Renal cortex interstitium (tissue), 11 donors: ENCODE measurements around the gene TCP10L. TPM values are rescaled to one million over a fixed set of nuclear protein-coding genes. Genes with fewer than 3 reads are reported as not detected.
A peak's percentile ranks its signal among the peaks of the same experiment; 100 is the strongest.

Experiments
- DNase-seq, 11 donors: peaks; one replicate each; pipeline ENCODE4 v3.0.0-alpha.2; 2013; ENCODE audit warnings: low read depth in 9 of 11, low spot score in 4 of 11; ENCODE audit errors: extremely low read depth in 1 of 11
- polyA plus RNA-seq, 3 donors: library from polyadenylated mRNA; unstranded; fragments of 120-200 nt; gene quantifications; one replicate each; pipeline ENCODE4 v1.2.1, GENCODE V29; 2013; ENCODE audit not compliant: insufficient read length in 3 of 3

Gene TCP10L
- polyA plus RNA-seq, 3 donors: 1.6 to 3.1 (median 2.2) TPM

DNA sequence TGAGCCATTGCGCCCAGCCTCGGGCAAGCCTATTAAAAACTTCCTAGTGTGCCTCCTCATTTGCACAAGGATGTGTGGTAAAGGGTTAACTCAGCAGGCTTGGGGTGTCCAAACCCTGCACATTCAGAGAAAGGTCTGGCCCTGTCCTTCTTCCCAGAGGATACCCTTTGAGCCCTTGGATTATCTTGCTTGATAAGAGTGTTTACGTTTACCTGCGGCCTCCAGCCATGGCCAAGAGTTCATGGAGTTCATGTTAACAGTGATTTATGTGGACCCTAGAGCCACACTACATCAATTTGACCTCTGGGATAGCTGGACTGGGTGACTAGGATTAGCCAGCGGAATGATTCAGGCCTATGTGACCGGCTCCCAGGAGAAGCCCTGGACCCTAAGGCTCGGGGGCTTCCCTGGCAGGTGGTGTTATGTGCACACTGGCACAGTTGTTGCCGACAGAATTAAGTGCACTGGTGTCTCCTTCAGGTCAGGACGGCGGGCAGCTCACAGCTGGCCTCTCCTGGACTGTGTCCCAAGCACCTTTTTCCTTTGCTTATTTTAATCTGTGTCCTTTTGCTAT is 7.7 kb upstream of the TCP10L start:
- no peak for DNase-seq

DNA sequence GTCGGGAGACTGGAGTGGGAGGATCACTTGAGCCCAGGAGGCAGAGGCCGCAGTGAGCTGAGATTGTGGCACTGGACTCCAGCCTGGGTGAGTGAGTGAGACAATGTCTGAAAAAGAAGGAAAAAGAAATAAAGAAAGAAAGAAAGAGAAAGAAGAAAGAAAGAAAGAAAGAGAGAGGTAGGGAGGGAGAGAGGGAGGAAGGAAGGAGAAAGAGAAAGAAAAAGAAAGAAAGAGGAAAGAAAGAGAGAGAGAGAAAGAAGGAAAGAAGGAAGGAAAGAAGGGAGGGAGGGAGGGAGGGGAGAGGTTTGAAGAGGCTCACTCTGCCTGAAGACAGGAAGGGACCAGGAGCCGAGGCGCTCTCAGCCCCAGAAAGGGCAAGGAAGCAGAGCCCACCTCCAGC is 4.8 kb upstream of the TCP10L start:
- DNase-seq: no peak

DNA sequence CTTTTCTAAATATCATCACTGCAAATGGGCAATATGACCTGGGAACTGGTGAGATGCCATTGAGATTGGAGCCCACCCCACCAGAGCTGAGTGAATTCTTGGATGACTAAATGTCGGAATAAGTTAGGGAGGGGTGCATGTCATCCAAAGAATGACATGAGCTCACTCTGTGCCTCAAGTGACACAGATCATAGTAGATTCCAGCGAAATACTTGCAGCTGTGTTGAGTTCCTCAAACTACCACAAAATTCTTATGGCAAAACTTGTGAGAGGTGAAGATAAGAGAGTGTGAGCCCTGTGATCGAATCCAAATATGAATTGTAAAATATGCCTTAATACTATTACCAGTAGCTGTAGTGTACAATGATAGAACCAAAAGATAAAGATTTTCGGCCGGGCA is 2.3 kb upstream of the TCP10L start:
- no peak for DNase-seq

DNA sequence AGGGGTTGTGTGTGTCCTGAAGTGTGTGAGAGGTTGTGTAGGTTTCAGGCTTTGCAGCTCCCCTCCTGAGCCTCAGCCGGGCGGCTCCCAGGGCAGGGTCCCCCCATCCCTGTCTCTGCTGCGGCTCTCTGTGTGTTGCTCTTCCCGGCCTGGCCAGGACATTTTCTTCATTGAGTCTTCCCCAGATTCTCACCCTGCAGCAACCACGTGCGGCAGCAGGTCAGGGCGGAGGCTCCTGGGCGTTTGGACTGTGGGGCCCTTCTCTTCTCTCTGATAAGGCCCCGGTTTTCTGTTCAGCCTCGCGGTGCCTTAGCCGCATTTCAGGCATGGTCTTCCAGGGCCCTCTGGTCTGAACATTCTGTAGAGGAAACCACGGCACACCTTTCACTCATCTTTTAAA is 1.8 kb upstream of the TCP10L start:
- DNase-seq: no peak

DNA sequence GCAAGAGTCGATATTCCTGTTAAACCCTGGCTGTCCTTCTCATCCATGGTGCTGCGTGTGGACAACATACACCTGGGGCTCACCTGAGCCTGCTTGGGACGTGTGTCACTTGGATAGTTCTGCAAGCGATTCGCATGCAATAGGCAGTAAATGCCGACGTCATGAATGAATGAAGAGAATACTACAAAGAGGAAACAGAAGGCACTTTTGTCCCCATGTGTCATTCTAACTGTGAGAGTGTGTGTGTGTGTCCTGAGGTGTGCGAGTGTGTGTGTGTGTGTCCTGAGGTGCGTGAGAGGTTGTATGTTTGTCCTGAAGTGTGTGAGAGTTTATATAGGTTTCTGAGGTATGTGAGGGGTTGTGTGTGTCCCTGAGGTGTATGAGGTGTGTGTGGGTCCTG is 647 bp upstream of the TCP10L start:
- DNase-seq: no peak

DNA sequence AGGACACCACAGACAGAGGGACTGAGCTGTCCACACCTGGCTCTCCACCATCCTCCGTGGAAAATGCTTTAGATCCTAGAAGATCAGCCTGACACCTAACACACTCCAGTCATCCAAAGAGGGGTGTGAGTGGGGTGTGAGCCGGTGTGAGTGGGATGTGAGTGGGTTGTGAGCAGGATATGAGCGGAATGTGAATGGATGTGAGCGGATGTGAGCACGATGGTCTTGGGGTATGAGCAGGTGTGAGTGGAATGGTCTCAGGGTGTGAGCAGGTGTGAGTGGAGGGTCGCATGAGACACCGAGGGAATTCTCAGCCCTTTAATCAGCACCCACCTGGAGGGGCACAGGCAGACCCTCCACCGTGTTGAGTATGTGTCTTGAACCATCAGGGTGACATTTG is 851 bp downstream of the TCP10L start:
- no peak for DNase-seq

DNA sequence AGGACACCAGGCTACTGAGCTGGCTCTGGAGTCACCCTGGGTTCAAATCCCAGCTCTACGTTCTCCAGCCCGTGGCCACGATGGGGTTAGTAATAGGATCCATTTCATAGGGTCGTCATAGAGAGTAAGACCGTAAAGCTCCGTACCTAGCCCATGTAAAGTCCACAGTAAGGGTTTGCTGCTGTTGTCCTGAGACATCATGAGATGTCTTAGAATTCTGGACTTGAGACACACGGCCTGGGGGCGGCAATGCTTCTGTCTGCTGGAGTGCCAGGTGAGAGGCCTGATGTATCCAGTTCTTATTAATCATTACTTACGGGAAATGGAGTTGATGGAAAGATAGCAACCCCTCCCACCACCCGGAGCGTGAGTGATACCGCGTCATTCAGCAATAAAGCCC is 3.6 kb downstream of the TCP10L start:
- no peak for DNase-seq

DNA sequence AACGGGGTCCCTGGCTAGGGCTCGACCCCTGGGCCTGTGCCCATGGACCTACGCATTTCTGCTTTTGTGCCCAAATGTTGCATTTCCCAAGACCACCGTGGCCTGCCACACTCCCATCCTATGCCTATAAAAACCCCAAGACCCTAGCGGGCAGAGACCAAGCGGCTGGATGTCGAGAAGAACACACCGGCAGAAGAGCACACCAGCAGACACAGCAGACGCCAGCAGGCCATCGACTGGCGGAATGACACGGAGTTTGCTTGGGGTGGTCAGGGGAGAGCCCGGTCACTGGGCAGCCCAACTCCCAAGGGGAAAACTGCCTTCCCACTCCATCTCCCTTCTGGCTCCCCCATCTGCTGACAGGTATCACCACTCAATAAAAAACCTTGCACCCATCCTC is 4.4 kb downstream of the TCP10L start:
- no peak for DNase-seq

DNA sequence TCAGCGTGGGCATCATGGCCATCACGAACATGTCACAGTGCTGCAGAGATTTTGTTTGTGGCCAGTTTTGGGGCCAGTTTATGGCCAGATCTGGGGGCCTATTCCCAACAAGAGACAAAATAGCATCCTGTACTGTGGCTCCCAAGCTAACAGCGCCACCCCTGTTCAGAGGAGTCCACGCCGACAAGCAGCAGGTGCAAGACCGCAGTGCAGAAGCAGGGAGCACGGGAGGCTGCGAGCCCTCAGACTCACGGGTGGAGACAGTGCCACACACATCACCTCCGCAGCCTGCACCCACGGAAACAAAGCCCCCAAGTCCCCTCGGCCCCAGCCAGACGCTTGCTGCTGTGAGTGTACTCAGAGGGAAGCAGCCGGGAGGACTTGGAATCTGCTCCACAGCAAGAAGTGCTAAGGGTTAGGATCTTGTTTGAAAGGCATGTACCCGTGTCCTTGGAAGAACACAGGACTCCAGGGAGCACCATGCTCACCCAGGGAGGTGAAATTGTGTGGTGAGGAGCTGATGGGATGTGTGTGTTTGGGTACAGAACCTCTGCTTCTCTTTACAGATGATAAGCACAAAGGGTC is 7.1 kb downstream of the TCP10L start:
- DNase-seq: no peak

DNA sequence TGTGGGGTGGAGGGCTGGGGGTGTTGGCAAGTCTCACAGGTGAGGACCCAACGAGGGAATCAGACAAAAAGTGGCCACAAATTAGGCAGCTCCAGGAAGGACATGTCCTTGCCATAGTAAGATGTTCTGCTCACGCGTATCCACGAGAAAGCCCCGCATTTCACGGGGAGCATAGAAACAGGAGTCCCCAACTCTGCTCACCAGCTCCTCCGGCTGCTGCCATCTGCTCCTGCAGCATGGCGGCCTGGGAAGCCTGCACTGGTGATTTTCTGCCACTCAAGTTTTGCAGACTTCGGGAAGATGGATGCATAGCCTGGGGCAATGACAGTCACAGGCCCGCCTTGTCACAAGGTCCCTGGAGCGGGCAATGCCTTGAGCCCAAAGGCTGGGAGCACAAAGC is 9.3 kb downstream of the TCP10L start:
- DNase-seq: no peak

DNA sequence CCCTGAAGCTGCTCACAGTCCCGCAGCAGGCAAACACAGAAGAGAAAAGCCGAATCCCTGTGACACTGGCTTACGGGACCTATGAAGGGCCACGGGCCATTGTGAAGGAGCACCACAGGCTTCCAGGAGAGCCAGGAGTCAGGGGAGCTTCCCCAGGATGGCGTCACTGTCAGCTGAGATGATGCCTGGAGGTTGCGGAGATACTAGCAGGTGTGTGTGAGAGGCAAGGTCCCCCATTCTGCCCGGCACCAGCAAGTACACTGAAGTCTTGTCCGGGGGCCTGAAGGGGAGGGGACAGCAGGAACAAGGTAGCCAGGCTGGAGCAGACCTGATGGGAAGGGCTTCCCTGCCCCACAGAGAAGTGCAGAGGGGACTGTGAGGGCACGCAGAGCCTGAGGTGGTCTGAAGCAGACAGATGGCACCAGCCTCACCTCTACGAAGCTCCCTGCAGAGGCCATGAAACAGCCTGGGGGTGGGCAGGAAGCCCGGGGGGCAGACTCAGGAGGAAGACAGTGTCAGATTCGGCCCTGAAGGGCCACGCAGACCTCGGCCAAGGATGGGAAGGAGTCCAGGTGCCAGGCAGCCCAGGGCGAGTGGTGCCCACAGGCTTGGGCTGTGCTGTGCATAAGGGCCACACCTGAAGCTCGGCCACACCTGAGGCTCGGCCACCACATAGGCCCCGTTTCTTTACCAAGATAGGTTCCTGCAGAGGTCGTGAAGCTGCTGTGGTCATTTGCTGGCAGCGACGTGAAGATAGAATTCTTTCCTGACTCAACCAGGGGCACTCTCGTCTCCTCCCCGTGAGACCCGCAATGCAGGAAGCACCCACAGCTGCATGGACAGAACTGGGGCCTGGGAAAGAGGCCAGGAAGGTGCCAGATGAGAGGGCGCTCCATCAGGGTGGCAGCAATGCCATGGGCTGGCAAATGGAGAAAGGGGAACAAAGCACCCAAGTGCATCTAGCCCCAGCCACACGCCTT is 10.1 kb downstream of the TCP10L start:
- no peak for DNase-seq

DNA sequence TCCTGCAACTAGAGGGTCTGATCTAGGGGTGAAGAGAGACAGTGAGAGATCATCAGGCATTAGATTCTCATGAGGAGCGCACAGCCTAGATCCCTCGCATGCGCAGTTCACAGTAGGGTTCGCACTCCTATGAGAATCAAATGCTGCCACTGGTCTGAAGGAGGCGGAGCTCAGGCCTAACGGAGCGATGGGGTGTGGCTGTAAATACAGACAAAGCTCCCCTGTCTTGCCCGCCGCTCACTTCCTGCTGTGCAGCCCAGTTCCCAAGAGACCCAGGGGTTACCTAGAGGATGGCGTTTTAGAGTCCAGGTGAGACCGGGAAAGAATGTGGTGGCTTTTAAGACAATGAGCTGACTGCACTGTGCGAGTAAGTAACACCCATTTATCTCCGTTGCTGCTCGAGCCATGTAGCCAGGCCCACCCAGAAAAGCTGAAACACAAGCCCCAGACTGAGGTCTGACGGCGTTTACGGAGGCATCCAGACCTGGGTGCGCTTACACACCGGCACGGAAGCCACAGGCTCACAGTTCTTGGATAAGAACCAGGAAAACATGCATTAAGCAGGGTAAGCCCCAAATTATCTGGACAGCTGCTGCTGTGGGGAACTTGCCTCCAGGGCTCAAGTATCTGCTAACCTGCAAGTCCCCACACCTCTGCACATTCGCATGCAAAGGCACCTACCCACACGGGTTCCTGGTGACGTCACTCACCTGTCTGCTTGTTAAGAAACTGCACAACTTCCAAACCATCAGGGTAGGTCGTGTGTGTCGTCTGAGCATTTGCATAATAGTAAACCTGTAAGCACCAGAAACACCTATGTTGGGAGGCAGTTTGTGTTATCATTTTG is 12.5 kb downstream of the TCP10L start:
- peak in 2 of 11 donors; percentile 15 to 22 for DNase-seq

DNA sequence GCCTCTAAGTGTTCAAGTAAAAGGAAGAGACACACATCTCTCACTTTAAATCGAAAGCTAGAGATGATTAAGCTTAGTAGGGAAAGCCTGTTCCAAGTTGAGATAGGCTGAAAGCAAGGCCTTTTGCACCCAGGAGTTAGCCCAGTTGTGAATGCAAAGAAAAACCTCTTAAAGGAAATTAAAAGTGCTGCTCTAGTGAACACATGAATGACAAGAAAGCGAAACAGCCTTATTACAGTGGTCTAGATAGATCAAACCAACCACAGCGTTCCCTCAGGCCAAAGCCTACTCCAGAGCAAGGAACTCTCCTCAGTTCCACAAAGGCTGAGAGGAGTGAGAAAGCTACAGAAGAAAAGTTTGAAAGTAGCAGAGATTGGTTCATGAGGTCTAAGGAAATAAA is 14.9 kb downstream of the TCP10L start:
- DNase-seq: peak in 1 of 11 donors; percentile 13

DNA sequence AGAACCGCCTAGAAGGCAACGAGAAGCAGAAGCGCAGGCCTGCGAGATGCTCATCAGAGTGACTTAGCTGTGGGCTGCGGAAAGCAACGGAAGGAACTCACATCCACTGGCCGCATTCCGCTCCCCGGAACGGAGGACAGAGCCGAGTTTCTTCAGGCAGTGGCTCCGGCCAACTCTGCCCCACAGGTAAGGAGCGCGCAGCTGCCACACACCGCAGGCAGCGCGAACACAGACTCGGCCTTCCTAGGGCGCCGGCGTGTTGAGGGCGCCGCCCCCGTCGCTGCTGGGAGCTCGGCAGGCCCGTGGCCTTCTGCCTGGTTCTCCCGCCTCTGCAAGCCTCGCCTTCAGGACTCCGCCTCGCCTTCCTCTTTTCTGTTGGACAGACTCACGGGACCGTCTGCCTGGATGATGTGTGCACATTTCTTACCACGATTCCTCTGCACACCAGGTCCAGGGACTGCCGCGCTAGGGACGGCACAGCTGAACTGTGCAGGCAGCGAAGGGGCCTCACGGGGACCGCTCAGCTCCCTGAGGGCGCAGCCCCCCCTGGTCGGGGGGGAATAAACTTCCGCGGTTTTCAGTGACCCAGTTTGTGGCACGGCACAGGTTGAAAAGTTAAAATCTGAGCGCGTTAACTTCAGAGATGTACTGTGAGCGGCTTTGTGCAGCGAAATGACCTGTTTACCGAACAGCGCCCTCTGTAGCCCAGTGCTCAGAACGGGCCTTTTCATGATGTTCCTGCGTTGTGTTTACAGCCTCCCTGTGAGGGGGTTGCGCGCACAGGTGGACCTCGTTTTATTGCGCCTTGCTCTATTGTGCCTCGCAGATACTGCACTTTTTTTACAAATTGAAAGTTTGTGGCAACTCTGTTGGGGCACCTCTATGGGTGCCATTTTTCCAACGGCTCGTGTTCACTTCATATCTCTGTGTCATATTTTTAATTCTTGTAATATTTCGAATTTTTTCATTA is 15.8 kb downstream of the TCP10L start:
- DNase-seq: peak; percentile 68 to 88 (median 80)

DNA sequence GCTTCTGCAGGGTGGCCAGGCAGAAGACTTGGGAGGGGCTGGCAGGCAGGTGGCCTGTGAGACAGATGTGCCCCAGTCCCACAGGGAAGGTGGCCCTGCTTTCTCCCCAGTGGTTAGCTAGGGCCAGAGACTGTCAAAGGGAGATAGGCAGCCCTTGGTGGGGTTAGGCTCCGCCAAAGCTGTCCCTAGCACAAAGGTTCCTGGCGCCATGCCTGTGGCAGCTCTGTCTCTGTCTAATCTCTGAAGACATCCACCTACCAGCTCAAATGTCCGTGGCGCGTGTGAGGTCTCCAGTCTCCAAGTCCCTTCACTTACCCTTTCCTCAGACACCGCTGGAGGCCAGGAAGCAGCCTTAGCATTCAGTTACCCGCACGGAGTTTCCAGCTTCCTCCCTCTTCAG is 17.7 kb downstream of the TCP10L start:
- DNase-seq: no peak

DNA sequence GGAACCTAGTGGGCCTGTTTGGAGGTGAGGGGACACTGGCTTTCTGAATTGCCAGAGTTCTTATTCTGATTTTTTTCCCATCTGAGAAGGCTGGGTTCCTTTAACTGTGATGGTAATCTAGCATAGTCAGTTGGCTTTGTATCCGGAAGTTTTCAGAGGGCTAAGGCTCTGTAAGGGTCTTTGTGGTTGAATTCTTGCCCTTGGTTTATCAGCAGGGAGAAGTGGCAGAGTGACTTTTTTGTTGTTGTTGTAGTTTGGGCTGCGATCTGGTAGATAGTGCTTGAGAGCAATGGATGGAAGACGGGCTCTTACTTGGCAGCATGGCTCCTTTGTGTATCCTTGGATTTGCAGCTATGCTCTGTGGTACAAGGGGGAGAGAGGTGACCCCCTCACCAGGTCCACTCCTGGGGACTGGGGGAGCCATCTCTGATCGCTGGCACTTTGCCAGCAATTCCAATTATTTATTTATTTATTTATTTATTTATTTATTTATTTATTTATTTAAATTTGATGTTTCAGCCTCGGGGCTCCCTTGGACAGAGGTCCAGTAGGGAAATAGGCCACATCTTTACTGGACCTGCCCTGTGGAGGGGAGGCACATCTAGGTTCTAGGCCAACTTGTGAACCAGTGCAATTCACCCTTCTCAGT is 18.5 kb downstream of the TCP10L start:
- DNase-seq: no peak

DNA sequence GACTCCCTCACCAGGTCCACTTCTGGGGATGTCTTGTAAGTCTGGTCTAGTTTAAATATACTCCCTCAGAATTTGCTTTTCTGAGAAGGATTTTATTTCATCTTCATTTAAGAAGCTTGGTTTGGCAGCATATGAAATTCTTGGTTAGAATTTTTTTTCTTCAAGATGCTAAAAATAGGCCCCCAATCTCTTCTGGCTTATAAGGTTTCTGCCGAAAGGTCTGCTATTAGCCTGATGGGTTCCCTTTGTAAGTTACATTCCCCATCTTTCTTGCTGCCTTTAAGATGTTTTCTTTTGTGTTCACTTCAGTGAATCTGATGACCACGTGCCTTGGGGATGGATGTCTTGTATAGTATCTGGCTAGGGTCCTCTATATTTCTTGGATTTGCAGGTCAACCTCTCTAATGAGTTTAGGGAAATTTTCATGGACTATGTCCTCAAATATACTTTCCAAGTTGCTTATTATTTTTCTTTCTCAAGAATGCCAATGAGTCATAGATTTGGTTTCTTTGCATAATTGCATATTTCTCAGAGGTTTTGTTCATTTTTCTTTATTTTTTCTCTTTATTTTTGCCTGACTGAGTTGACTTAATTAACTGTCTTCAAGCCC is 19.4 kb downstream of the TCP10L start:
- no peak for DNase-seq
